HEK293 (cell line): ENCODE results near the gene NCKAP5L.

Experiments used
- CTCF ChIP-seq: fragments of 450-650 bp; formaldehyde crosslinking; IDR thresholded peaks from 2 replicates; pipeline ENCODE4 v1.5.1; 2016; ENCODE audit warnings: missing biosample characterization, missing genetic modification characterization
- REST ChIP-seq: fragments of 450-650 bp; formaldehyde crosslinking; IDR thresholded peaks from 2 replicates; pipeline ENCODE4 v1.5.1; 2016; ENCODE audit warnings: missing biosample characterization, missing genetic modification characterization
- ZNF121 ChIP-seq: fragments of 450-650 bp; formaldehyde crosslinking; IDR thresholded peaks from 2 replicates; pipeline ENCODE4 v1.5.1; 2016; ENCODE audit warnings: missing biosample characterization, missing genetic modification characterization
- ZNF280C ChIP-seq: fragments of 450-650 bp; formaldehyde crosslinking; IDR thresholded peaks from 2 replicates; pipeline ENCODE4 v1.5.1; 2016; ENCODE audit warnings: missing biosample characterization, missing genetic modification characterization
- ZNF350 ChIP-seq: fragments of 450-650 bp; formaldehyde crosslinking; IDR thresholded peaks from 2 replicates; pipeline ENCODE4 v1.5.0; 2017; ENCODE audit warnings: missing biosample characterization, mild to moderate bottlenecking, missing genetic modification characterization
- ZNF488 ChIP-seq: fragments of 450-650 bp; formaldehyde crosslinking; IDR thresholded peaks from 2 replicates; pipeline ENCODE4 v1.5.1; 2016; ENCODE audit warnings: missing biosample characterization, missing genetic modification characterization
- ZNF544 ChIP-seq: fragments of 450-650 bp; formaldehyde crosslinking; IDR thresholded peaks from 2 replicates; pipeline ENCODE4 v1.5.0; 2017; ENCODE audit warnings: missing biosample characterization, missing genetic modification characterization
- ZNF707 ChIP-seq: fragments of 450-650 bp; formaldehyde crosslinking; IDR thresholded peaks from 2 replicates; pipeline ENCODE4 v1.5.1; 2016; ENCODE audit warnings: missing biosample characterization, missing genetic modification characterization

GRCh38 chr12:49866859-49867569 is 38.8 kb upstream of the NCKAP5L start:
- TF ChIP-seq ZNF121 (tag by site-specific recombination), result no peak
- TF ChIP-seq ZNF544 (tag by site-specific recombination), result no peak
- peak; percentile 88 for TF ChIP-seq CTCF (tag by site-specific recombination)
- TF ChIP-seq REST, result no peak
- TF ChIP-seq ZNF488 (tag by site-specific recombination), result no peak
- no peak for TF ChIP-seq ZNF280C (tag by site-specific recombination)
- no peak for TF ChIP-seq ZNF707
- no peak for TF ChIP-seq ZNF350 (tag by site-specific recombination)
